Right atrium auricular region (tissue), 2 donors: Measurements from ENCODE around the gene GPSM1. TPM values are rescaled to one million over a fixed set of nuclear protein-coding genes. Genes with fewer than 3 reads are reported as not detected.

ENCODE experiments used
- DNase-seq: peaks from one replicate; pipeline ENCODE4 v3.0.0-alpha.2; 2019; ENCODE audit warnings: low spot score
- H3K27ac ChIP-seq, 2 donors: fragments of 200-600 bp; sonication (generic); 1 replicate in 1 of 2; 2 replicates in 1 of 2; pipeline ENCODE4 v1.5.1; 2016 to 2019
- H3K27me3 ChIP-seq, 2 donors: fragments of 200-600 bp; sonication (generic); one replicate each; pipeline versions ENCODE4 v1.5.1 to v1.6.0; 2017 to 2019
- H3K36me3 ChIP-seq: fragments of 200-600 bp; sonication (generic); one replicate; pipeline ENCODE4 v1.5.1; 2016
- H3K4me1 ChIP-seq, 2 donors: fragments of 200-600 bp; sonication (generic); one replicate each; pipeline versions ENCODE4 v1.5.1 to v1.6.0; 2017 to 2019
- H3K4me3 ChIP-seq, 2 donors: fragments of 200-600 bp; sonication (generic); 1 replicate in 1 of 2; 2 replicates in 1 of 2; pipeline ENCODE4 v1.5.1; 2017 to 2019; ENCODE audit warnings: mild to moderate bottlenecking in 1 of 2, moderate library complexity in 1 of 2
- H3K9me3 ChIP-seq, 2 donors: fragments of 200-600 bp; sonication (generic); one replicate each; pipeline ENCODE4 v1.5.1; 2019
- total RNA-seq, 2 donors: library from RNA; depleted of rRNA; stranded (reverse); fragments of >200 nt; gene quantifications; one replicate each; pipeline ENCODE4 v1.1.0, GENCODE V29; 2016
- TF ChIP-seq, protein P1 (sequence below), 2 donors: fragments of 200-600 bp; sonication (generic); IDR thresholded peaks; one replicate each; pipeline ENCODE4 v1.5.1; 2019; ENCODE audit warnings: antibody characterized with exemption in 2 of 2

The GPSM1 gene
- total RNA-seq, 2 donors from 2014 or later, result 39.4 to 44.5 TPM

GRCh38 chr9:136375096-136375495 lies 47.8 kb downstream of the GPSM1 start:
- TF ChIP-seq, protein P1, sequence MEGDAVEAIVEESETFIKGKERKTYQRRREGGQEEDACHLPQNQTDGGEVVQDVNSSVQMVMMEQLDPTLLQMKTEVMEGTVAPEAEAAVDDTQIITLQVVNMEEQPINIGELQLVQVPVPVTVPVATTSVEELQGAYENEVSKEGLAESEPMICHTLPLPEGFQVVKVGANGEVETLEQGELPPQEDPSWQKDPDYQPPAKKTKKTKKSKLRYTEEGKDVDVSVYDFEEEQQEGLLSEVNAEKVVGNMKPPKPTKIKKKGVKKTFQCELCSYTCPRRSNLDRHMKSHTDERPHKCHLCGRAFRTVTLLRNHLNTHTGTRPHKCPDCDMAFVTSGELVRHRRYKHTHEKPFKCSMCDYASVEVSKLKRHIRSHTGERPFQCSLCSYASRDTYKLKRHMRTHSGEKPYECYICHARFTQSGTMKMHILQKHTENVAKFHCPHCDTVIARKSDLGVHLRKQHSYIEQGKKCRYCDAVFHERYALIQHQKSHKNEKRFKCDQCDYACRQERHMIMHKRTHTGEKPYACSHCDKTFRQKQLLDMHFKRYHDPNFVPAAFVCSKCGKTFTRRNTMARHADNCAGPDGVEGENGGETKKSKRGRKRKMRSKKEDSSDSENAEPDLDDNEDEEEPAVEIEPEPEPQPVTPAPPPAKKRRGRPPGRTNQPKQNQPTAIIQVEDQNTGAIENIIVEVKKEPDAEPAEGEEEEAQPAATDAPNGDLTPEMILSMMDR (IDR thresholded peaks at IDR 0.05), result no peak
- no peak for DNase-seq
- peaks cover 0 to 24% of the 10 kb centered on the region in 2 donors for H3K4me1 ChIP-seq

DNA sequence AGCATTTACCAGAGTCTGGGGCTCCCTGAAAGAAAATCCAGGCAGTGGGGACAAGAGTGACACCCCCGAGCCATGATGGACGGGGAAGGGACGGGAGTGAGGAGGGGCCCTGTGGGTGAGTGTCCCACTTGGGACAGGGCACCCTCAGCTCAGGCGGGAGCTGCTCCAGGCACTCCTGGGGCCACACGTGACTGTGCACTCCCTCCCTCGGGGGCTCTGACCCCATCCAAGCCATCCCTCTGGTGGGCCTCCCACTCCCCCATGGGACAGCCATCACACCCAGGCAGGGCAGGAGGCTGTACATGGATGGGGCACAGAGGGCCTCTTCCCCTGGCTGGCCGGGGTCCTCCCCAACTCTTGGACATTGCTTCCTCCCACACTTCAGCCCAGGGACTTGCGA lies 49.1 kb downstream of the GPSM1 start:
- H3K4me1 ChIP-seq, result peaks cover 0 to 30% of the 10 kb centered on the region in 2 donors
- no peaks in the 10 kb centered on the region for H3K27me3 ChIP-seq
- H3K4me3 ChIP-seq, result no peak overlapping the region
- peaks cover 4% of the 10 kb centered on the region for H3K36me3 ChIP-seq
- no peak overlapping the region for H3K27ac ChIP-seq
- DNase-seq, result no peak
- H3K9me3 ChIP-seq, result no peaks in the 10 kb centered on the region
- TF ChIP-seq, protein P1 (IDR thresholded peaks at IDR 0.05), result no peak

More at GRCh38 chr9:136375096-136375495, 47.8 kb downstream of the GPSM1 start:
- H3K27ac ChIP-seq, result no peak overlapping the region
- H3K27me3 ChIP-seq, result no peaks in the 10 kb centered on the region
- H3K36me3 ChIP-seq, result peaks cover 4% of the 10 kb centered on the region
- no peaks in the 10 kb centered on the region for H3K9me3 ChIP-seq
- no peak overlapping the region for H3K4me3 ChIP-seq

- Histone ChIP-seq H3K36me3 (peaks cover 4% of the 10 kb centered on the region), H3K27ac (no peak overlapping the region), H3K9me3 (no peaks in the 10 kb centered on the region), H3K4me3 (no peak overlapping the region), H3K27me3 (no peaks in the 10 kb centered on the region), H3K4me1 (peaks cover 0 to 24% of the 10 kb centered on the region in 2 donors)
- TF ChIP-seq, protein P1 (IDR thresholded peaks at IDR 0.05), result no peak
- no peak for DNase-seq
Measured at GRCh38 chr9:136377341-136378169, 50.2 kb downstream of the GPSM1 start.

- peaks cover 0 to 17% of the 10 kb centered on the region in 2 donors for H3K4me1 ChIP-seq
- H3K36me3 ChIP-seq, result peaks cover 10% of the 10 kb centered on the region
- H3K27me3 ChIP-seq, result no peaks in the 10 kb centered on the region
- no peak overlapping the region for H3K27ac ChIP-seq
- TF ChIP-seq, protein P1 (IDR thresholded peaks at IDR 0.05), result no peak
- no peaks in the 10 kb centered on the region for H3K9me3 ChIP-seq
- DNase-seq, result no peak
- no peak overlapping the region for H3K4me3 ChIP-seq
Measured at GRCh38 chr9:136378170-136379002, 51.0 kb downstream of the GPSM1 start.

DNA sequence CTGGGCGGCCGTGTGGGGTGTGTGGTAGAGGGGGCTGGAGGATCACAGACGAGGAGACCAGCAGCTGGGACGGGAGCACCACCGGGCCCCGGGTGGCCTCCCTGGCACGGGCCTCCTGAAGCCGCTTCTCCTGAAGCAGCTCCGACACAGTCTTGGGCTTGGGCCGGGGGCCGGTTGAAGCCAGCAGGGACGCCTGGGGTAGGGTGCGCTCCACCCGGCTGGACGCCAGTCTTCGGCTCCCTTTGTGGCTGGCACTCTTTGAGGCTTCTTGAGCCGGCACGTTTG lies 51.6 kb downstream of the GPSM1 start:
- Histone ChIP-seq H3K36me3 (peaks cover 14% of the 10 kb centered on the region), H3K4me1 (peaks cover 0 to 17% of the 10 kb centered on the region in 2 donors), H3K27me3 (no peaks in the 10 kb centered on the region), H3K27ac (no peak overlapping the region), H3K4me3 (no peak overlapping the region), H3K9me3 (no peaks in the 10 kb centered on the region)
- TF ChIP-seq, protein P1 (IDR thresholded peaks at IDR 0.05), result no peak
- DNase-seq, result no peak
